ENCODE results near the gene TCF7L1.

The TCF7L1 gene

DNA sequence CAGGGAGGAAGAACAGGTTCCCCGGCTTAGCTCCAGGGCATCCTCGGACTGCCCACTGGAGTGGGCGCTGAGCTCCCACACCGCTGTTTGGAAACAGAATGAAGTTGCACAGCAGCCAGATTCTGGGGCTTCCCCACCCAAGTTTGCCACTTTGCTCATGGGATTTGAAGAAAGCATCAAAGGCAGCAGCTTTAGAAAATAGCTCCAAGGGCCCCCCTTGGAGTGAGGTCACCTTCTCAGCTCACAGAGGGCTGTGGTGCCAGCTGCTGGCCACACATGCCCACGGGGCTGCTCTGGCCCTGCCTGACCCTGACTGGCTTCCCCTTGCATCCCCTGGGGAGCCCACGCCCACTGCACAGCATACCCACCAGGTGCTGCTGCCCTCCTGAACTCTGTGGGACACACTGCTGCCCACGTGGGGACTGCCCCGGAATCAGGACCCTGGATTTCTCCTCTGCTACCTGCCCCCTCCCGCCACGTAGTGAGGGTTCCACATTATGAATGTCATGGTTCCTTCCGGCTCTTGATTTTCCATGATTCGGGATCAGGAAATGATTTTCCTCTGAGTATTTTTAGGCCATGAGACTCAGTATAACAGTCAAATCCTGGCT lies 124.3 kb downstream of the TCF7L1 start:
- DNase-seq = no peak

DNA sequence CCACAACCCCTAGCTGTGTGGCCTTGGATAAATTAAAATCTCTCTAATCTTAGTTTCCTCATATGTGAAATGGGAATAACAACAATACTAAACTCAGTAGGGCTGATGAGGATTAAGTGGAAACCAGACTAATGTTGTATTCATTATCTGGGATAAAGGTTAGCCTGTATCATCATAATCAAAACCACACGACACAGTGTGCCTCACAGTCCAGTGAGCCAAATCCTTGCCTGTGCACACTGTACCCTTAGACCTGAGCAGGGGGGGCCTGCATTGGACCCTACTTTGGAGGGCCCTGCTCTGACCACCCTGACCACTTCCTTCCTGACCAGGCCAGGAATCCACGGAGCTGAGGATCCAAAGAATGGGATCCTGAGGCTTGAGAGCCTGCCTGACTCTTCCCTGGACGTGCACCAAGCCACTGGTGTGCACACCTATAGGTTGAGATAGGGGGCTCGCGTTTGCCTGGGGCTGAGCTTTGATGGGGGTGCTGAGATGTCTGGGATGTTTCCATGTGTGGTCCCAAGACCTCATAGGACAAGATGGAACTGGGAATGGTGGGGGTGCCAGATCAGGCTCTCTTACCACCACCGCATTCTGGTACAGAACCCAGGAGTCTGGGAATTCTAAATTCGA lies 124.9 kb downstream of the TCF7L1 start:
- no peak for DNase-seq

DNA sequence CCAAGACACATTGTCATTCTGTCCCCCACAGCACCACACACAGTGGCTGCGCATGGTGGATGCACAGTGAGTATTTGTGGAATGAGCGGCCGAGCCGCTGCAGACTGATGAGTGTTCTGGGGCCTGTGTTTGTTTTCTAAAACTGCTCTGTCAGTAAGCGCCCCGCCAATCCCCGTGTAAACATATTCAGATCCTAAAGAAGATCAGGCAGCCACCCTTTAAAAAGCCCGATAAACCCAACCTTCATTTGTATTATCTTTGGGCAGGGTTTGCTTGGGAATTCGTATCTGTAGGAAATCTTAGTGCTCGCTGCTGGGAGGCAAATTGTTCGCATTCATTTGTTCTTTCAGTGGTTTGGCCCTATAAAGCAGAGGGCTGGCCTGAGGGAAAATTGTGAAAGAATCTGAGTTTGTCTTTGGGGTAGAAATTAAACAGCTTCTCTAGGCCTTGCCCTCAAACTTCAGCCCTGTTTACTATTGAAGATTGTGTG lies 126.0 kb downstream of the TCF7L1 start:
- no peak for DNase-seq

DNA sequence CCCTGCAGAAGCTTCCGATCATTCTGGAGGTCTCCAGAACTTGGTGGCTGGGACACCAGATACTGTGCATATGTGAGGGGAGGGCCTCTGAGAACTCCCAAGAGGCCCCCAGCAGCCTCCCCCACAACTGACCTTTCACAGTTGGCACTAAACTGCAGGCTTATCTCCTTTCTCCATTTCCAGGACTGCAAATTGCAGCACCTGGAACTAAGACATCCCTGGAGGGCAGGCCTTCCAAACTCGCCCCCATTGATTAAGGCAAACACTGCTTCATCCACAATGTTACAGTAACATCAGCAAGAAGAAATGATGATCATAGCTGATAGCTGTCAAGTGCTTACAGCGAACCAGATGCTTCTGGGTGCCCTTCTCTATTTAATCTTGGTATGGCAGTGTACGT lies 126.7 kb downstream of the TCF7L1 start:
- no peak for DNase-seq

DNA sequence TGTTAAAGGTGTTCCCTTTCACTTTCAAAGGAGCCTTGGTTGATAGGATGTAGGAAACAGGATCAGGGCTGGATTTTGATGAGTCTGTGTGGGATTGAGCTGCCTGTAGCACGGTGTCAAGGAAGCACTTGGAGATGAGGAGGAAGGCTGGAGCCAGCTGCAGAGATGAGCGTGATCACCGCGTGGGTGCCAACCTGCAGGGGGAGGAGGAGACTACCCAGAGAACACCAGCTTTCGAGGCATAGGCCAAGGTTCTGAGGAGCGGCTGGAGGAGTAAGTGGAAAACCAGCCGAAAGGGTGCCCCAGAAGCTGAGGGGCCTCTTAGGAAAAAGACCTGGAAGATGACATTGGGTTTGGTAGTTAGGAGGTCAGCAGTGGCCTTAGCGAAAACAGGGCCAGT lies 130.4 kb downstream of the TCF7L1 start:
- DNase-seq = no peak

DNA sequence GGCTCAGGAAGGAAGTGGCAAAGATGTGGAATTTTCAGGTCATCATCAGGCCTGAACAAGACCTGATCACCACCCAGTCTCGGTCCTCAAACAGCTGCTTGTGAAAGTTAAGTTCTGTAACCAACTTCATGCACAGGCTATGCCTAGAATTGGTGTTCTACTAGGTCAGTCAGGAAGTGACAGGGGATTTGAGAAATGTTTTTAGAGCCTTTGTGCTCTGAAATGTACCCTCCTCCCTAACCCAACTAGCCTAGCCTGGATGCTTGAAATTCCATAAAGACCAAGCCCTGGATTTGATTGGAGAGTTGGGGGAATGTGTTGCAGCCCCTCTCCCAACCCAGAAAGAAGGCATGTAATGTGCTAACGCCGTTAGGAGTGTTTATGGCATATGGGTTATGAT lies 131.3 kb downstream of the TCF7L1 start:
- no peak for DNase-seq

DNA sequence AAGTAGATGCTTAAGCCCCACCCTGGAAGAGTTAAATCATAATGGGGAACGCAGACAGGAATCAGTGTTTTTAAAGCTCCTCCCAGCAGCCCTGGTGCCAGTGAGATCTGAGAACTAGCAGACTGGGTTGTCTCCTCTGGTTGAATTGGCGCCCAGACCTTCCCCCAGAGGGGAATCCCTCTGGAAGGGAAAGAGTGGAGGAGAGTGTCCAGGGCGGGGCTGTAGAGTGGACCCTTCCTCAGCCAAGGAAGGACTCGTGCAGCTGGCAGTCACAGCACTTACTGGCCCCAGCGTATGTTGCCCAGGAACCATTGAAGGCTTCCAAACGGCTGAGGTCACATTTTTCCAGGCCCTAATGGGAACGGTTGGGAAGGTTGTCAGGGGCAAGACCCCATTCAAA lies 132.1 kb downstream of the TCF7L1 start:
- DNase-seq = no peak

DNA sequence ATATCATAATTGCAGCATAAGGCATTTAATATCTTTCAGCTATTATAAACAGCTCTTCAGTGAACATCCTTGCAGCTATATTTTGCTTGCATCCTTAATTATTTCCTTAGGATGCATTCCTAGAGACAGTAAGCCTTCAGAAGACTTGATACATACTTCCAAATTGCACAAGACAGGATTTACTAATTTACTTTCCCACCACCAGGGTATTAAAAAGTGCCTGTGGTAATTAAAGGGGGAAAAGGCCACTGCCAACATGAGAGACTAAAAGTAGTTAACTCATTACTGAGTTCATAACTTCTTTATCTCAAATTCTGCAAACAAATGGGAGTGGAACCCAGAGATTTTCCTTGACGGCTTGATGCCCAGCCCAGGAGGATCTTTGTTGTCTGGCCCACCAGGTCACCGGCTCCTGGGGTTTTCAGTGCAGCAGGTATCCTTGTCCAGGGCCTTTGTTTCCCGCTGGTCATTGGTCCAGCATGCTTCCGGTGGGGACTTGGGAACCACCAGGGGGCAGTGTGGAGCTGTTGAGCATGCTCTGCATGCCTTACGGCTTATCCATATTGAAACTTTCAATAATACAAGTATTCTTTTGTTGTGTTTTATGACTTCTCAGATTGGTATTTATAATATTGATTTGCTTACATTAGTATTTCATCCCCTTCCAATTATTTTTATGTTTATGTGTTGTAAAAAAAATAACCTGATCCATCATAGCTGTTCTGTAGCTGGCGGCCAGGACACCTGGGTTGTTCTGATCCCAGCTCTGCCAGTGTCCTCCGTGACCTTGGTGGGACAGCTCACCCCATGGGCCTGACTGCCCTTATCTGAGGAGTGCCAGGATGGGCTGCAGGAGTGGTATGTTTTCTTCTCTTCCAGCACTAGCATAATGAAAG lies 133.2 kb downstream of the TCF7L1 start:
- DNase-seq = peak; percentile 84

DNA sequence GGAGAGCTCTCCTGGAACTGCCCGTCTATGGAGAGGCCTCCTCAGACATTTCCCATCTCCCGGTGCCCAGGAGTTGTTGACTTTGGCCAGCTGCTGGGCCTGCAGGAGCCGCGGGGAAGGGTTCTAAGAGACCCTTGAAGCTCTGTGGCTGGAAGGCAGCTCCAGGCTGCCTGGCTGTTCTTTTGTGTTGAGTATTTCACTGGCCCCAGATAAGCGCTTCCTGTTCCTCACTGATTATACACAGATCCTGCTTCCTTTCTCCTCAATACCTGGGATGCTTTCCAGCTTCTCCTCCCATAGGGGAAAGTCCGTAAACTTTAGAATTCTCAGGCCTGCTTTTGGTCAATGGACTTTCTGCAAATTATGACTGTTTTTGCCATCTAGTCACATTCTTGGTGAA lies 136.8 kb downstream of the TCF7L1 start:
- no peak for DNase-seq

DNA sequence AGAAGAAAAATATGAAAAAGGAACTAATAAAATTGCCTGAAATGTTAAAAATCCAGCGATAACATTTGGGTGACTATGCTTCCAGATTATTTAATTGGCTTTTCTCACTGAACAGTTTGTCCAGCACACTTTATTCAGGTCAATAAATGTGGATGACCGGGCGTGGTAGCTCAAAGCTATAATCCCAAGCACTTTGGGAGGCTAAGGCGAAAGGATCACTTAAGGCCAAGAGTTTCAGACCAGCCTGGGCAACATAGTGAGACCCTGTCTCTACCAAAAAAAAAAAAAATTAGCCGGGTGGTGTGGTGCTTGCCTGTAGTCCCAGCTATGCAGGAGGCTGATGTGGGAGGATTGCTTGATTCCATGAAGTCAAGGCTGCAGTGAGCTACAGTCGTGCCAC lies 139.2 kb downstream of the TCF7L1 start:
- DNase-seq = no peak

DNA sequence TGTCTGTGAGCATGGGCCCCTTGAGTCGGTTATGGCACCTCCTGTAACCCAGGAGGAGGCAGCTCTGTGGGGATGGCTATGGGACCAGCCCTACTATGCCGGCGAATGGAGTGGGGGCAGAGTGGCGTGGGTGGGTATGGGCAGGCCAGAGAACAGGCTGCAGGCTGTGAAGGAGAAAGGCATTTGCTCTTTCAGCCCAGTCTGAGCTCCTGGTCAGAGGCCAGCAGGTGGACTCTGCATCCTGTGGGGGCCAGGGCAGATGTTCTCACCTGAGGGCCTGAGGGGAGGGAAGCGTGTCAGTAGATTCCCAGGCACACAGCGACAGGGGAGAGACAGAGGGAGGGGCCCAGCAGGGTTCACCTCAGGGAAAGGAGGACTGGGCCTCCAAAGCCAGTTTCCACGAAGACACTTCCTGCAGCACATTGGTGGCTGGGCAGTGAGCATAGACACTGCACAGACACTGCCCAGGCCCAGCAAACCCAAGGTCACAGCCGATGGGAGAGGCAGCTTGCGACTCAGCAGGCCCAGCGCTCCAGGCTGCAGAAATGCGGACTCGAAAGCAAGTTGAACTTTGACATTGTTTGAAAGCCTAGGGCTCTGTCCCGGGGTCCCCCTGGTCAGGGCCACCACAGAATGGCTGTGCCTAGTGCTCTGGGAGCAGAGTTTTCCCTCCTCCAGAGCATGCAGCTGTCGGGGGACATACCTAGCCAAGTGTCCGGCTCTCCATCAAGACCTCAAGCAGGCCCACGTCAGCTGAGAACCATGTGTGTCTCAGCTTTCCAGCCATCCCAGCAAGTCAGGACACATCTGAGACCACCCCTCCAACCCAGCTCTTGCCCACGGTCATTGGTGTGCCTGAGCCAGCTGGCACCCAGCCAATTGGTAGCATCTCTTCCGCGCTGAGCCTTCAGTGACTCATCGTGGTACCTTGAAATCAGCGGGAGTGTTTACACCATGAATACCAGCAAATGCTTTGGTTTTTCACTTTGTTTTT lies 140.8 kb downstream of the TCF7L1 start:
- no peak for DNase-seq

DNA sequence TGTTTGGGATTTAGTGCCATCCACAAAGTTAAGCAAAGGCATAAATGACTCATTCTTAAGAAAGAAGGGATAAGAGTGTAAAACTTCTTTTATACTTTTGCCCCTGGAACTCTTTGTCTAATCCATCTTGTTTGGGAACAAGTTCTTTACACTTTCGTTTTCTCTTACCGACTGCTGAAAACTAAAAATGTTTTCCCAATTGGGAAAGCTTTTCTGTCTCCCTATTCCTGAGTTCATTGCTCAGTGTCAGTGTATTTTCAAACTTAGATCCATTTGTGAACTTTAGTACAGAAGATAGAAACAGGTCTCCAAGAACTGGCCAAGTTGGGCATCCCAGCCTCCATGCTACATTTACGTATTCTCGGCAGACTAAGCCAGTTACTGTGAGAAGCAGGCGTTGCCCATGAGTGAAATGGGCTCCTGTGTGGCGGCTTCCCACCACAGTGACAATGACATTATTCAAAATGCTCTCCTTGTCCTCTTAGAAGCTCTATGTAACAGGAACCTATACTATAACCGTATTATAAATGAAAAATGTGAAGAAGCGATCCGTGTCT lies 142.9 kb downstream of the TCF7L1 start:
- no peak for DNase-seq

DNA sequence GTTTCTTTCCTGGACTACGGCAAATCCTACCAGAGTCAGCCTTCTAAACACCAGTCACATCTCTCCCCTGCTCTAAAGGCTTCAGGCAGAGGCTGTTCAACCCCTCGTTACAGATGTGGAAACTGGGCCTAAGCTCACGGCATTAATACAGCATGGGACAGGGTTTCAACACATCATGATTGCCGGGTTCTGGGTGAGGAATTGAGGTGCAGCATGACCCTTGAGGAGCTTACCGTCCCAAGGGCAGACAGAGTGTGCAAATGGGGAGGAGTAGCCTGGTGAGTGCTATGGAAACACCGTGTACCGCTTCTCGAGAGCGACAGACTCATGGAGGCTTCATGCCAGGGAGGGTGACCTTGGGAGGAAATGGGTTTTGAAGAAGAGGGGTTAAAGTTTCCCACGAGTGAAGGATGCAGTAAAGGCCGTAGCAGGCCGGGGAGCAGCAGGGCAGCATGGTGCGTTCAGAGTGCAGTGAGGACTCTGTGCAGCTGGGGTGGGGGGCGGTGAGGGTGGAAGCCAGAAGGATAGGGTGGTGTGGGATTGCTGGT lies 143.5 kb downstream of the TCF7L1 start:
- DNase-seq = no peak

DNA sequence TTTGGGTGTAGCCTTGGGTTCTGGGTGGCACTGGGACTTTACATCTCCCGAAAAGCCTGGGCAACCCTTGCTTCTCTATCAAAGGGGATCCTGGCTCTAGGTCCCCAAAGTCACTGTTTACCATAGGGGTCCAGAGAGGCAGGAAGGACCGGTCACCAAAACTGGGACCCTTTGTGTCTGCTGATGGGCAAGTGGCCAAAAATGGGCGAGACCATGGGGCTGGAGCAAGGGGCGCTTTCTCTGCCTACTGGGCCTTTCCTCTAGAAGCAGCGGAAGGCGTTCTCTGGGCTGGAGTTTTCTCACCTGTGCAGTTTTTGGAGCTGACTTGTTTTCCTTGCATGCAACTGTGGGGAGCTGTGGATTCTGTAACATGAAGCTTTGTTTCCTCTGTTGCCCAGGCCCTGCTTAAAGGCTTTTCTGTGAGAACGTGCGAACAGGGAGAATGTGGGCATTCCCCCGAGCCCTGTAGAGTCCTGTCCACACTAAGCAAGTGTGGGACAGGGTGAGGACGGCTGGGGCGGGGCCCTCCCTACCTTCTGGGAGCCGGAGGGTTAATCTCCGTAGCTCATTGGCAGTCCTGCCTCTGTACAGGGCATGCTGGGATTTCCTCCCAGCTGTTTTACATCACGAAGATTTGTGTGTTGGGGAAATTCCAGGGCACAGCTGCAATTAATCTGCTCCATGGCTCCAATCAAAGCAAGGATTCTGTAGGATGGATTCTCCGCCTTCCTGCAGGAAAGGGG lies 144.4 kb downstream of the TCF7L1 start:
- no peak for DNase-seq

DNA sequence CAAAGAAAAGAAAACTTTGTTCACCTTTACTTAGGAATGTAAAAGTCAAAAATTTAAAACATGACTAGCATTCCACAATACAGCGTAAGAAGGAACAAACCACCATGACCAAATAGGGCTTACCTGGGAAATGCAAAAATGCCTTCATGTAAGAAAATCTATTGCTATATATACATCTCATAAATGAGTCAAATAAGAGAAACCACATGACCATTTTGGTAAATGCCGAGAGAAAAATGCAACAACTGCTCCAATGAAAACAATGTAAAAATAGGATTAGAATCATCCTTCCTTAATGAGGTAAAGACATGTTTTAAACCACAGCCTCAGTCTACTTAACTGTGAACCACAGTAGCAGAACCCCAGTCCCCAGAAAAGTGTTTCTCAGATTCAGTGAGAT lies 145.2 kb downstream of the TCF7L1 start:
- no peak for DNase-seq

DNA sequence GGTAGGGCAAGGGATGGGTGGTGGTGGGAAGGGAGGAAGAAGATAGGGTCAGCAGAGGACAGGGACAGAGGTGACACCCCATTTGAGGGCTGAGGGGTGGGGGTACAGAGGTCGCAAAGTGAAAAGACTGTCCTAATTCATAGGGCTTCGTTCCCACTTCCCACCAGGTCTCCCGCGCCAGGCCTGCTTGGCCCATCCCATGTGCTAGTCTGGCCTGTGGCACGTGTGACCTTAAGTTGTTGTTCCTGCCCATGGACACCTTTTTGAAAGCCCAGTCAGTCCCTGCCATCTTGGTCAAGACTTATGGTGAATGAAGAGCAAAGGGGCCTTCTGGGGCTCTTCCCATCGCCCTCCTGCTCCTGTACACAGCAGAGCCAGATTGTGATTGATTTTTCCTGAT lies 148.4 kb downstream of the TCF7L1 start:
- no peak for DNase-seq

DNA sequence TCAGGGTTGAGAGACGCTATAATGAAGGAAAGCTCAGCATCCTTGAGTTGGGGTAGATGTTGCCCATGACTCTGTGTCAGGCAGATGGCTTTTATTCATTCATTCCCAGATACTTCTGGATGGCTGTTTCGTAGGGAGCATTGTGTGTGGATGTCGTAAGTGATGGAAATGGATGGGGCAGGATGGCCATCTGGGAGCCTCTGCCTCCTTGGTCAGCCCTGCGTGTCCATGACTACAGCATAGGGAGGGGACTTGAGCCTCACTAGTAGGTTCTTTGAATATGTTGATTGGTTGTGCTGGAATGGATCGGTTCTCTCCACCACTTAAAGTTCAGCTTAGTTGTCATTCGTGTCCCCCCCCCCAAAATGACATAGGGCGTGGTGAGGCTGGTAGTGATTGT lies 149.7 kb downstream of the TCF7L1 start:
- no peak for DNase-seq

DNA sequence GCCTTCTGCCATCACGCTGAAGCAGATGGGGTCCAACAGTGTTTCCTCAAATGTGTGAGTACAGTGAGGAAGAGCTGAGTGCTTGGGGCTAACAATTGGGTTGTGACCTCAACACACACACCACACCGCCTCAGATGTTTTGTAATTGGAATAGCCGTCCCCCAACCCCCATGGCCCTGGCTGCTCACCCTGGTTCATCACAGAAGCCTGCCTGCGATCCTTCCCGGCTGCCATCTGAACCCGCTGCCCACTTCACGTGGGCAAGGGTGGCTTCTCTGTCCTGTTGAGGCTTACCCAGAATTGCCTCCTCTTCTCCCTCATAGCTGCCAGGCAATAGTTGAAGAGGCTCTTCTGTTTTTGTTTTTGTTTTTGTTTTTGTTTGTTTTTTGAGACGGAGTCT lies 150.4 kb downstream of the TCF7L1 start:
- no peak for DNase-seq

DNA sequence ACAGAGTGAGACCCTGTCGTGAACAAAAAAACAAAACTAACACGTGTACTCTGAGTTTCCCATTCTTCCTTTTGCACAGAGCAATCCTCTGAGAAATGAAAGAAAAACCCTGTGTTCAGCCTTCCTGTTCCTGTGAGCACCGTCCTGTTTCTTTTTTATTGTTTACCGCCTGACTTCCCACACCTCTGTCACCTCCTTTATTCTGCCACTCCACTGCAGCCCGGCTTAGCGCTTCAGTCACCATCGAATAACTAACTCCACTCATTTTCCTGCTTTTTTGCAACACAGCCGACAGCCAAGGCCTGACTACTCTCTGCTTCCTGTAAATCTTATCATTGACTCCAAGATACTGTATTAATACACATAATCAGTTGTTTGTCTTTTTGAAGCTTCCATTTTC lies 153.7 kb downstream of the TCF7L1 start:
- DNase-seq = no peak

DNA sequence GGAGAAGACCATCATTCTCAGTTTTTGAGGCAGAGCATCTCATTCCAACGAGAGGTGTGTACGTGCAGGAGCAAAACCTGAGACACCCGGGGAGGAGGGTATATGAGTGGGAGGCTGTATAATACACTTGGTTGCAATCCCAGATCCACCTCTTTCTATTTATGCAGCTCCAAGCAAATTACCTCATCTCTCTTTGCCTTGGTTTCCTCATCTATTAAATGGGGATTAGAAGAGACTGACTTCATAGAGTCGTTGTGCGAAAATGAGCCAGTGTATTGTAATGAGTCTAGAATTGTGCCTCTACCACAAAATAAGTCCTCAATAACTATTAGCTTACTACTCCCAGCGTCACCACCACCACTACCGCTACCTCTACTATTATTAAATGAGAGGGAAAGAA lies 154.5 kb downstream of the TCF7L1 start:
- no peak for DNase-seq

DNA sequence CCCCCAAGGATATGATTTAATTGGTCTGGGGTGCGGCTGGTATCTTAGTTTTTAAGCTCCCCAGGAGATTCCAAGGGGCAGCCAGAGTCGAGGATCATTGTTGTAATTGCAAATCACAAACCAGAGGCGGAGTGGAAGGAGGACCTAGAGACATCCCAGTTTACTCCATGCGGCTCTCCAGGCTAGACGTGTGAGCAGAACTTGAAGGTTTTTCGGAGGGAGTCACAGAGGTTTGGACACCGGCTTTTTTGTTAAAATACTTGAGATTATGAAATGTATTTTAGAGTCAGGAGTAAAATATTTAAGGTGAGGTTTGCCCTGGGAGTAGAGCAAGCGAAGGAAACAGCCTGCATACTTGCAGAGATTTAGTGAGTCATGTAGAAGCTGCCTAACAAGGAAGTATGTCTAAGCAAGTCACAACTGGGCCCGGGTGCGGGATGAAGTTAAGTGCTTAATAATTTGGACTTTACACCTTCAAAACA lies 155.1 kb downstream of the TCF7L1 start:
- DNase-seq = no peak

All from activated CD8-positive, alpha-beta memory T cell treated with anti-CD3 and anti-CD28 coated beads for 24 hours (primary cell).